Measurements from ENCODE around the gene ECT2L. TPM values are rescaled to one million over a fixed set of nuclear protein-coding genes. Genes with fewer than 3 reads are reported as not detected.

Gene ECT2L
- total and polyA plus RNA-seq, 2 of the 13 experiments (the other 11 are each of a cell fraction or from before 2014, with no cell fraction given): 0.12 TPM; not detected in 1

GRCh38 chr6:138847884-138848283 is 52.0 kb downstream of the ECT2L start:
- DNase-seq (ENCODE audit: low spot score) (no peak), ATAC-seq (no peak), FAIRE-seq (no peak)
- ChIA-PET POLR2A (no interaction called here), CTCF (ENCODE audit: low intra/inter-chr PET ratio, low total read pairs) (no interaction called here)
- H3K4me2 ChIP-seq (ENCODE audit: low read depth, low read length): no peak overlapping the region
- H3K27ac ChIP-seq (ENCODE audit: extremely low read length, insufficient read depth, low read length): no peak overlapping the region
- 53% methylated on average over 4 of the region's 4 CpGs for WGBS (ENCODE audit: low lambda C conversion rate)
- no TSS peak for BruUV-seq (replicated peaks)
- no peak overlapping the region for H2AFZ ChIP-seq (ENCODE audit: low read length)
- no peaks in the 10 kb centered on the region for H4K20me1 ChIP-seq (ENCODE audit: insufficient read depth, low read length)
- H3K36me3 ChIP-seq (replicated peaks in 1 of 2; ENCODE audit: control insufficient read depth in 1 of 2, insufficient read depth in 2 of 2, low read length in 2 of 2): no peaks in the 10 kb centered on the region
- H3K9ac ChIP-seq (ENCODE audit: insufficient read depth, low read depth, low read length): no peak overlapping the region
- no peaks in the 10 kb centered on the region; a peak in 1 of 5 replicates for H3K27me3 ChIP-seq (ENCODE audit: control insufficient read depth in 1 of 2, insufficient read depth in 2 of 2, low read length in 2 of 2)
- no peaks in the 10 kb centered on the region for H3K9me3 ChIP-seq (ENCODE audit: low read length)
- no peaks in the 10 kb centered on the region for H3K79me2 ChIP-seq (ENCODE audit: insufficient read depth, low read length)
- TF ChIP-seq ZBTB3 (CRISPR knock-in tag; IDR thresholded peaks at IDR 0.05; ENCODE audit: borderline replicate concordance, low read depth) (no peak), ERF (CRISPR knock-in tag; IDR thresholded peaks at IDR 0.05) (no peak), RXRA (CRISPR knock-in tag; IDR thresholded peaks at IDR 0.05) (no peak), TRIM22 (IDR thresholded peaks at IDR 0.05) (no peak), JARID2 (CRISPR knock-in tag; IDR thresholded peaks at IDR 0.05; ENCODE audit: insufficient replicate concordance) (no peak), PCBP1 (IDR thresholded peaks at IDR 0.05; ENCODE audit: borderline replicate concordance, low read depth, low read length) (no peak)
- H3K4me1 ChIP-seq (ENCODE audit: insufficient read depth, low read length): peaks cover 9% of the 10 kb centered on the region
- in situ Hi-C loops (cut with HindIII; ENCODE audit: extremely low pct_ligation_motif_present, low pct_unique_long_range_greater_than_20kb) (no loop called here), intact Hi-C loops (cut with micrococcal nuclease; ENCODE audit: unreplicated experiment) (no loop called here)
- no peak overlapping the region for H3K4me3 ChIP-seq (replicated peaks in 1 of 3; ENCODE audit: insufficient read depth in 1 of 3, low read depth in 2 of 3, low read length in 3 of 3)

GRCh38 chr6:138848461-138848860 is 52.6 kb downstream of the ECT2L start:
- FAIRE-seq (no peak), DNase-seq (ENCODE audit: low spot score) (no peak), ATAC-seq (no peak)
- CTCF ChIA-PET (ENCODE audit: low intra/inter-chr PET ratio, low total read pairs): no interaction called here
- H3K36me3 ChIP-seq (replicated peaks in 1 of 2; ENCODE audit: control insufficient read depth in 1 of 2, insufficient read depth in 2 of 2, low read length in 2 of 2): no peaks in the 10 kb centered on the region
- H3K9me3 ChIP-seq (ENCODE audit: low read length): no peaks in the 10 kb centered on the region
- TF ChIP-seq MIER2 (CRISPR knock-in tag; IDR thresholded peaks at IDR 0.05): no peak
- no peak for TF ChIP-seq SP140L (CRISPR knock-in tag; IDR thresholded peaks at IDR 0.05; ENCODE audit: borderline replicate concordance)
- TF ChIP-seq MED13 (CRISPR knock-in tag; IDR thresholded peaks at IDR 0.05): no peak
- no peak for TF ChIP-seq ZBTB39 (CRISPR knock-in tag; IDR thresholded peaks at IDR 0.05)
- no peak for TF ChIP-seq IKZF1 (IDR thresholded peaks at IDR 0.05)
- TF ChIP-seq SAP130 (CRISPR knock-in tag; IDR thresholded peaks at IDR 0.05; ENCODE audit: low read depth): no peak
- TF ChIP-seq TRIM24 (CRISPR knock-in tag; IDR thresholded peaks at IDR 0.05): no peak
- H3K4me3 ChIP-seq (replicated peaks in 1 of 3; ENCODE audit: insufficient read depth in 1 of 3, low read depth in 2 of 3, low read length in 3 of 3): no peak overlapping the region
- 41% methylated on average over 4 of the region's 4 CpGs for WGBS (ENCODE audit: low lambda C conversion rate)
- no TSS peak for BruUV-seq (replicated peaks)
- H3K4me2 ChIP-seq (ENCODE audit: low read depth, low read length): no peak overlapping the region
- no peaks in the 10 kb centered on the region for H4K20me1 ChIP-seq (ENCODE audit: insufficient read depth, low read length)
- intact Hi-C loops (cut with micrococcal nuclease; ENCODE audit: unreplicated experiment): no loop called here
- no peak overlapping the region for H2AFZ ChIP-seq (ENCODE audit: low read length)
- H3K4me1 ChIP-seq (ENCODE audit: insufficient read depth, low read length): peaks cover 9% of the 10 kb centered on the region
- in situ Hi-C loops (cut with HindIII; ENCODE audit: extremely low pct_ligation_motif_present, low pct_unique_long_range_greater_than_20kb): no loop called here
- no peaks in the 10 kb centered on the region for H3K79me2 ChIP-seq (ENCODE audit: insufficient read depth, low read length)
- H3K27me3 ChIP-seq (ENCODE audit: control insufficient read depth in 1 of 2, insufficient read depth in 2 of 2, low read length in 2 of 2): peaks cover 0 to 1% of the 10 kb centered on the region in 2 experiments; a peak in 2 of 5 replicates
- no peak overlapping the region for H3K9ac ChIP-seq (ENCODE audit: insufficient read depth, low read depth, low read length)
- H3K27ac ChIP-seq (ENCODE audit: extremely low read length, insufficient read depth, low read length): no peak overlapping the region
- POLR2A ChIA-PET: no interaction called here
